AG04449 (cell line): ENCODE measurements around the gene LAMB4.

Experiments
- CTCF ChIA-PET: fragments of 350-600 bp; formaldehyde crosslinking; extraction: SDS; loops from one replicate; lab custom pipeline; 2021; ENCODE audit warnings: antibody characterized with exemption; lab: Yijun Ruan, JAX
- POLR2A ChIA-PET: fragments of 400-600, 350-600 bp; formaldehyde crosslinking; extraction: SDS; loops from one replicate; lab custom pipeline; 2020; ENCODE audit warnings: antibody characterized with exemption, inconsistent platforms; lab: Yijun Ruan, JAX
- DNase-seq: peaks from one replicate; pipeline ENCODE4 v3.0.0-alpha.2; 2010; ENCODE audit warnings: low read depth, low spot score
- H3K4me3 ChIP-seq: 2 replicates; pipeline ENCODE4 v1.5.1; 2011; ENCODE audit warnings: low read depth, mild to moderate bottlenecking, control low read depth, low read length
- CTCF ChIP-seq: IDR thresholded peaks from one replicate; pipeline ENCODE4 v1.5.1; 2011; ENCODE audit warnings: mild to moderate bottlenecking, moderate library complexity, low read length, control low read depth, inconsistent platforms; ENCODE audit not compliant: insufficient read depth; ENCODE audit errors: missing control alignments

The LAMB4 gene

DNA sequence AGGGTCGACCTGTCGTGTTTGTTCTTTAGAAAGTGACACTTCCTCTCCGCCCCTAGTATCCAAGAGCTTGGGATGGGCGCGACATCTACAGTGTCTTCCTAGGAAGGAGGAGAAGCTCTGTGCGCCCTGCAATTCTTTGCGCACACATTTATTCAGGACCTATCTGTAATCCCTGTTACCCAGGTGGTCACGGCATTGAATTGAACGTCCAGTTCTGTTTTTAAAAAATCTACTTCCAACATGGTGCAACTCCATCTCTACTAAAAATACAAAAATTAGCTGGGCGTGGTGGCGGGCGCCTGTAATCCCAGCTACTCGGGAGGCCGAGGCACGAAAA is 126.6 kb downstream of the LAMB4 start:
- no peak for DNase-seq
- ChIA-PET POLR2A (interaction anchor here (2.9 kb wide), 1 partner anchor 11 kb away, joined by 12 read pairs; no protein-coding TSS in a partner anchor), CTCF (interaction anchor here (1.1 to 5.8 kb wide), 4 partner anchors 9 to 141 kb away, joined by 3 to 32 read pairs (median 4); no protein-coding TSS in a partner anchor)
- no peak for TF ChIP-seq CTCF
- H3K4me3 ChIP-seq, result peak overlapping the region; percentile 82

DNA sequence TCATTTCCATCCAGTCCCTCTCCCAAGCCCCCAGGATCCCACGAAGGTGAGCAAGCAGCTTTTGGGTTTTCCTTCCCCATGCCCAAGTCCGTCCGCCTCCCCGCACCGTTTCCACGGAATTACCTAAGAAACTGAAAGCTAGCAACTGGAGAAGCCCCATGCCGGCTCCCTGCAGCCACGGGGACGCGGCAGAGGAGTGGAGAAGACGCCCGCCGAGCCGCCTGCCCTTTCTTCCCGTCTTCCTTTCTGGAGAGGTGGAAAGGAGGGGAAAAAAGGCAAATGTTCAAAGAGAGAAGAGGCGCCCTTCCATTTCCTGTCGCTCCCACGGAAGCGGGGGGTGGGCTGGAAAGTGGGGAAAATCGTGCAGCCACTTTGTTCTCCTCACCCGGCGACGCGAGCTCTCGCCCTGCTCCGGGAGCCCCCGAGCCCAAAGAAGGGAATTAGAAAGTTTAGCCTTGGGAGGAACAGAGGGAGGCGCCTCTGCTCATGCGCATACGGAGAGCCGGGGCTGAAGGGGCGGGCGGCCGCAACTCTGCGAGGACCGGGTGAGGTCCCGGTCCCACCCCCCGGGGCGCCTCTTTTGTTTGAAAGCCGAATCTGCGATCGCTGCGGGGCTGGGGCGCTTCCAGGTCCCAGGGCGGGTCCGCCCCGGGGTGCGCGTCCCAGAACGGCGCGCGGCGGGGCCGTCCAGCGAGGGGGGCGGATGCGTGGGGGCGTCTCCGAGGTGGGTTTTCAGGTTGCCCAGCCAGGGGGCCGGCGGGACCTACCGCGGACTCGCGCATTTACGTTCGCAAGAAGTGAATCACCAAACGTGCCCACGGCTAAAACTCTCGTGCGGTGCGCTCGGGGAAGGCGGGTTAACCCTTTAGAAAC is 127.2 kb downstream of the LAMB4 start, which contains the start of gene LAMB1:
Gene LAMB1, minus strand, starts transcription at position 436 of the 873 bp plus-strand sequence. Its CDS starts 276 bp downstream, at position 160.
- POLR2A ChIA-PET, result interaction anchor here (1.3 to 2.9 kb wide), 2 partner anchors 12 to 135 kb away, joined by 4 to 12 read pairs; no protein-coding TSS in a partner anchor
- CTCF ChIA-PET, result interaction anchor here (0.7 to 5.8 kb wide), 4 partner anchors 9 to 141 kb away, joined by 3 to 32 read pairs (median 4); no protein-coding TSS in a partner anchor
- H3K4me3 ChIP-seq, result peak within 1 kb of the TSS; percentile 82
- TF ChIP-seq CTCF, result no peak
- DNase-seq, result no peak

DNA sequence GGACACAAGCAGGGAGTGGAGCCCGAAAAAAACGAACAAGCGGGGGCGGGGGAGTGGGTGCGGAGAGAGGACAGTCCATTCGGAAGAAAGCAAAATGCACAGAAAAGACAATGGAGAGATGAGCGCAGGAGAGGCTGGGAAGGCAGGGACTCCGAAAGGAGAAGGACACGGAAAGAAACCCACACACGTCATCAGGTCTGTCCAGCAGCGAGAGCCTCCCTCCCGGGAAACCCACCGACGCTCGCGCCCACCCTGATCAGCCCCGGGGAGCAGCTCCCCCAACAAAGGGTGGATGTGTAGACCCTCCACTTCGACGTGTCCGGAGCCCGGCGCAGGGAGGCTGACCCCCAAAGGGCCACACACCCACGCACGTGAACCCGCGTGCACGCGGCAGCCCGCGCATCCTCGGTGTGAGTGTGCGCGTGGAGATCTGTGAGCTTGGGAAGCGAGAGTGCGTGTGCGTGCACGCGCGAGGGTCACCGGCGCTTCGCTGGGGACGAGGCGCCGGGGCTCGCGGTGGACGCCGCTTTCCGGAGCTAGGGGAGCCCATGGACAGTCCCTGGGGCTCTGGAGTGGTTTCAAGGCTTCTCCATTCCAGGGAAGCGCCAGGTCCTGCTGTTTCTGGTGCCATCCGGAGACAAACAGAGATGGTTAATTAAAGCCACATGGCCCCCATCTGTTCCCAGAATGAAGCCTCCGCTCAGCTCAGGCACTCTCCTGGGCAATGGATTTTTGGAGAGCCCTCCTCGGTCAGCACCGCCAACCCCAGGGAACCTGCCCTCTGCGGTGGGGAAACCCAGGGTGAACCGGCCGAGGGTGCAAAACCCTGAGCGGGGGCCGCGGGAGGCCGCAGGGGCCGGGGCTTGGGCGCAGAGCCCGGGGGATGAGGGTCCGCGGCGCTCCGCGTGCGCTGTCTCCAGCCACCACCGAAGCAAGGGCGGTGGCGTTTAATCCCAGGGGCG is 128.1 kb downstream of the LAMB4 start:
- no peak for DNase-seq
- ChIA-PET CTCF (interaction anchor here (0.5 to 5.8 kb wide), 6 partner anchors 12 to 144 kb away, joined by 3 to 33 read pairs (median 3); no protein-coding TSS in a partner anchor), POLR2A (interaction anchor here (0.7 to 2.9 kb wide), 4 partner anchors 13 to 599 kb away, joined by 4 to 12 read pairs (median 5); no protein-coding TSS in a partner anchor)
- peak overlapping the region; percentile 82 for H3K4me3 ChIP-seq
- no peak for TF ChIP-seq CTCF

DNA sequence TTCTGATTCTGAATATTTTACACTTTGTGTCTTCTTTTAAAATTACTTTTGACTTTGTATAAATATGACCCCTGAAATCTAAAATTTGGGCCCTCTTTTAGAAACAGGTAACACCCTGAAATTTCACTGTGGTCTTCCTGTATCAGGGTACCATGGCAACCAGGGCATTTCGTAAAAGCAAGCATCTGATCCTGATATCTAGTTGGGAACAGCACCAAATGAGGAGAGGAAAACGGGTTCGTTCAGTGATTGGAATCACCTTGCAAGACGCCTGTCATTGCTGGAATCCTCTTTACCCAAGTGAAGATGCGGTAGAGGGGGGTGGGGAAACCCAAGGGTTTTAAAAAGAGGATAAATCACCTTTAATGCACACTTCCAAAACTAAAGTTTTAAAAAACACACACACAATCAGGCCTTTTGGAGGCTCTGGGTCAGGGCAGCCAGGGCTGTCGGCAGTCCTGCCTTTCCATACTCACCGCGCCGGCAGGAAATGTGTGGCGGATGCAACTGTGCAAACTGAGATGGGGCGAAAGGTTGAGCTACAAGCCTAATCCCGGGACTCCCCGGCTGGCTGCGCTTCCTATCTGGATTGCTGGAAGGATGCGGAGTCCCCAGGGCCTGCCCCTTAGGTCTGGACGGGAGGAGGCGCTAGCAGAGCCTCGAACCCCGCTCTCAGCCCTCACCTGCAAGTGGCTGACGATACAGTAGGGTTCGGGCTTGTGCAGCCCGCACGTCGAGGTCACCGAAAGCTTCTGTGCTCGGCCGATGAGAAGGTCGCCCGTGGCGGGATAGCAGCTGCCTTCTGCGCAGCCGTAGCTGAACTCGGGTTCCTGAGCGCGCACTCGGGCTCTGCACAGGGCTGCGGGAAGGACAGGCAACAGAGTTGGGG is 129.0 kb downstream of the LAMB4 start:
- POLR2A ChIA-PET, result interaction anchor here (0.7 to 1.9 kb wide), 4 partner anchors 49 to 598 kb away, joined by 4 to 5 read pairs (median 5); no protein-coding TSS in a partner anchor
- CTCF ChIA-PET, result interaction anchor here (0.5 to 5.8 kb wide), 5 partner anchors 10 to 145 kb away, joined by 3 to 33 read pairs (median 3); no protein-coding TSS in a partner anchor
- H3K4me3 ChIP-seq, result peak overlapping the region; percentile 82
- DNase-seq, result no peak
- peak; percentile 28 for TF ChIP-seq CTCF
